GDM1 (cell line): ENCODE data around the gene ANKRD11.
"Not testable (repeated sequence)": the region's sequence is repeated elsewhere in the genome, so short reads cannot be mapped to it uniquely, and the experiment has no call there.

ENCODE experiments used
- DNase-seq: peaks from one replicate; lab custom pipeline; 2025; lab: John Stamatoyannopoulos, UW

ANKRD11 gene

GRCh38 chr16:89264800-89265550, 225.4 kb downstream of the ANKRD11 start:
- no peak for DNase-seq

DNA sequence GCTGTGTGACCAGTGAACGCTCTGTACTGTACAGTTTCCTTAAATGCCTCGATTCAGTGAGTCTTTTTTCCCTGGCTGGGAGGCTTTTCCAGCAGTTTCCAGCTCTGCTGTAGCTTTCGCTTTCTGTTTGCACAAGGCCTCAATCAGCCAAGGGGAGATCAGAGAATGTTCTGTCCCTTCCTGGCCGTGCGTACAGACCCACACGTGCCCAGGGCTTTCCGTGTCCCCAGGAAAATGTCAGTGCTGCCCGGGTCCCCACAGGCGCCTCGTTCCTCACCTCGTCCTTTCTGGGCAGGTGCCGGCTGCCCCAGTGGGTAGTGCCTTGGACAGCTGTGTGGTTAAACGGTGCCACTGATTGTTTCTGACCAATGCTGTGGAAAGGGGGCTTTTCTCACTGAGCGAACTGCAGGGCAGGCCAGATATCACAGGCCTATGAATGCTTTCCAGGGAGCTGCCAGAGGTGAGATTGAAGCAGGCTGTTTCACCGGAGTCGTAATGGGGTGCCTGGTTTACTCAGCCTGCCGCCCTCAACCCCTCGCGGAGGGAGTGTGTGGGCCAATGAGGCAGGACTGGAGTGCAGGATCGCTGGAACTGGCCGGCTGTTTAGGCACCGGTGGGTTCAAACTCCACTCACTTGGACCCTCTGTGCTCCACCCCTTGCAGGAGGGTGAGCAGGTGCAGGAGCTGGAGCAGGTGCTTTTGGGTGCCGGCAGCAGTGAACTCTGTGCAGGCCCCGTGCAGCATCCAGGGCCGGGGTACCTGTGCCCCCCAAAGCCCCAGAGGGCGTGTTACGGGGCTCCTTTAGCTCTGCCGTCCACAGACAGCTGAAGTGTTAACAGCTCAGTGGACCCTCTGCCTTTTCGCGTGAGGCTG, 228.4 kb downstream of the ANKRD11 start:
- DNase-seq: no peak

- not testable (repeated sequence) for DNase-seq
These were observed 230.5 kb downstream of the ANKRD11 start for GRCh38 chr16:89259901-89260300.

- no peak for DNase-seq
These were observed 232.4 kb downstream of the ANKRD11 start for GRCh38 chr16:89257757-89258465.

- no peak for DNase-seq
These were observed 233.1 kb downstream of the ANKRD11 start for GRCh38 chr16:89257281-89257731.

DNA sequence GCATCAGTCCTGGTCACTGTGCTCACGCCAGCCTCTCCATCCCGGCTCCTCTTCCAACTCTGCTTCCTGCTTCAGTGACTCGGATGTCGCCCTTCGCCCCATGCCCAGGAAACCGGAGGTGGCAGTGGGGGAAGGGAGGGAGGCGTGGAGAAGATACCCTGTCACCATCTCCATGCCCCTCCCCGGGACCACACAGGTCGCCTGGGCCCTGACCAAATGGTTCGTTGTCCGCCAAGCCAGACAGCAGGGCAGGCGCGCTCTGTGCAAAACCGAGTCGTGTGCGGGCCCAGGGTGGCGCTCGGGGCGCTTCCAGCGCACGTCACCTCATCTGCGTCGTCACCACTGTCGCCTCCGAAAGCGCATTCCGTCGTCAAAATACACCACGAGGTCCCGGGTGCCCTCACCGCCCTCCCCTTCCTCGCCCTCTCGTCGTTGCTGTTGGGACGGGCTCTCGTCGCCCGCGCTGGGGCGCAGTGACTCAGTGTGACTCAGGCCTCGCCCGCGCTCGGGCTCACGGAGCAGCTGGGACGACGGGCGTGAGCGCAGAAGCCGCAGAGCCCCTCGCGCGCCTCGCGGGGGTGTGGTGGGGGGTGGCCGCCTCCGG, 233.6 kb downstream of the ANKRD11 start:
- no peak for DNase-seq

- DNase-seq: no peak
These were observed 236.6 kb downstream of the ANKRD11 start for GRCh38 chr16:89253548-89254287.

DNA sequence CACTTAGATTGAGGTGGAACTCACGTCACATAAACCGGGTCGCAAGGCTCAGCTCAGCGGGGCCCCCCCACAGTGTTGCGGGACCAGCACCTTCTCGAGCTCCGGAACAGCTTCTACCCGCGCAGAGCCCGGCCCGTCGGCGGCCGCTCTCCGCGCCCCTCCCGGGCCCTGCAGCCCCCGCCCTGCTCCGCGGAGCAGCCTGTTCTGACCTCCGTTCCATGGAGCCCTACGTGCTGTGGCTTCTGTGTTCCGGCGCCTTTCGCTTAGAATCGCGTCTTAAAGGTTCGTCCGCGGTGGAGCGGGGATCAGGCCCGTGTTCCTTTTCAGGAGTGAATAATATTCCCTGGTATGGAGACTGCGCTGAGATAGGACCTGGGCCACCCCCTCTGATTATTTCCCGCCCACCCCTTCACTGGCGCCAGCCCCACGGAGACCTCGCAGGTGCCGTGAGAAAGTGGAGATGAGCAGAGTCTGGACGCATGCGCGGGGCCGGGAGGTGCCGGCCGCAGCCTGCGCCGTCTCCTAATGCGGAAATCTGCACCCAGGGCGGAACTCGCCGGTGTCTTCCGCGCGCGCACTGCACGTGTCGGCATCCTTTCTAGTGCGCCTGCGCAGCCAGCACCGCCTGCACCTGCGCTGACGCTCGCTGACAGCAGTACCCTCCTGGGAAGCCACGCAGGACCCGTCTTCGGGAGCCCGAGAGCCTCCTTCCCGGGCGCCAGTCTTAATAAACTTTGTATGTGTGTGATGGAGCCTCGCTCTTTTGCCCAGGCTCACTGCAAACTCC, 242.0 kb downstream of the ANKRD11 start:
- DNase-seq: no peak

- DNase-seq: not testable (repeated sequence)
These were observed 242.7 kb downstream of the ANKRD11 start for GRCh38 chr16:89247734-89248075.

GRCh38 chr16:89246903-89247733, 243.2 kb downstream of the ANKRD11 start:
- DNase-seq: peak; percentile 27

GRCh38 chr16:89246383-89246902, 243.9 kb downstream of the ANKRD11 start:
- DNase-seq: no peak

DNA sequence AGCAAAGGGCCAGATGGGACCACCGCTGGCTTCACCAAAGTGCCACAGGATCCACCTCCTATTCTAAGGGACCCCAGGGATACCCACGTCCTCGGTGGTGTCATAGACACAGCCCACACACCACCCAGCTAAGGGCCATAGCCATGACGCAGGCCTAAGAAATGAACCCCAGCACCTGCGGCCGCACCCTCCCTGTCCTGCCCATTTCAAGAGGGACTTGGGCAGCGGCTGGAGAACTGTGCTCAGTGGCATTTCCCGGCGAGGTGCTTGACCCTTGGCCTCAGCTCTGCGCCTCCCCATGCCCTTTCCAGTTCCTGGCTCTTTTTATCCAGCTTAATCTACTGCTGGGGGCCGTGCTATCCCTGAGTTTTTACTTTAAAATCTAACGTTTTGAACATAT, 245.6 kb downstream of the ANKRD11 start:
- DNase-seq: no peak

GRCh38 chr16:89244264-89244663, 246.1 kb downstream of the ANKRD11 start:
- not testable (repeated sequence) for DNase-seq

DNA sequence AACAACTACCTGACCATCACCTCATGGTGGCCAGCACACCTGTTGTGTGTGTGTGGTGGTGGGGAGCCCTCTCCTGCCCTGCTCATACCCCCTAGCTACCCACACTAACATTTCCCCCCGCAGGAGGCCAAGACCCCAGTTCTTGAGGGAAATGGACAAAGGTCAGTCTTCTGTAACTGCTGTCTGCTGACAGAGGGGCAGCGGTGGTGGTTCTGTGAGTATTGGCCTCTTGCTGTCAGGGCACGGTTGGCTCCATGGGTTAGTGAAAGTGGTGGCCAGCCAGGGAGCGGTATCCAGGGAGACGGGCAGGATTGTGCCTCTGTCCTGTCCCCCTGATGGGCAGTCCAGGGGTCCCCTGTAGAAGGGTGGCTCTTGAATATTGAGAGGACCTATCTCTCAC, 246.7 kb downstream of the ANKRD11 start:
- DNase-seq: no peak

- DNase-seq: no peak
These were observed 247.6 kb downstream of the ANKRD11 start for GRCh38 chr16:89242795-89243200.

- peak; percentile 36 for DNase-seq
These were observed 249.0 kb downstream of the ANKRD11 start for GRCh38 chr16:89241187-89242007.

GRCh38 chr16:89237733-89238132, 252.6 kb downstream of the ANKRD11 start:
- no peak for DNase-seq

DNA sequence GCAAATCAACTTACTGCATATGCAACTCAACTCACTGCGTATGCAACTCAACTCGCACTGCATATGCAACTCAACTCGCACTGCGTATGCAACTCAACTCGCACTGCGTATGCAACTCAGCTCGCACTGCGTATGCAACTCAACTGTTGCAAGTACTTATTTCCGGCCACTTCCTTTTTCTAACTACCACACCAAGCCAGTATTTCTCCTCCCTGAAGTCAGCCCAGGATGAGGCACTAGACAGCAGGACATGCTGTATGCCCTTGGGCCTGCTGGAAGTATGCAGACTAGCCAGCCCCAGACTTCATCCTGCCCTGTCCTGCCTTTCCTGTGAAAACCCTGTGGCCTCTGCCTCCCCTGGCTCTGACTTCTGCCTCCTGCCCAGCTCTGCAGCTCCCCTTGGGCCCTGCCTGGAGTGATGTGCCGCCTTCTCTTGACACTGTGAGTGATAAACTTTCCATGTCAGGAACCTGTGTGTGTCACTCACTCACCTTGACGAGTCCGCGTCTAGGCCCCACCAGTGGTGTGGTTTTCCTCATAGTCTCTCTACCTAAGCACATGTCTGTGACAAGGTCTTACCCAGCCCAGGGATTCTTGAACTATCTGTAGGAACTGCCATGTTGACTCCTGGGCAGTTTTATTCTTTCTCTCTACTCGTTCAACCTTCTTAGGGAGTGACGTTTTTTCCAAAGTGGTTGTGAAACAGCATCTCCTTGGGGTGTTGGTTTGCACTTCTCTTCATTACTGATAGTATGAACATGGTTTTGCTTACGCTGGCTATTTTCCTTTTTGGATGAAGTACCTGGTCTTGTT, 256.5 kb downstream of the ANKRD11 start:
- no peak for DNase-seq
